Neuronal stem cell (in vitro differentiated cells): ENCODE results near the gene VSIG8.

ENCODE experiments used
- DNase-seq: peaks from one replicate; pipeline ENCODE4 v3.0.0-alpha.2; 2013; ENCODE audit warnings: low spot score
- H2AFZ ChIP-seq: one replicate; pipeline ENCODE4 v1.6.1; 2013; ENCODE audit warnings: mild to moderate bottlenecking, low read length, inconsistent platforms
- H2AK5ac ChIP-seq: 2 replicates; pipeline ENCODE4 v1.6.1; 2013; ENCODE audit warnings: low read depth, mild to moderate bottlenecking, inconsistent platforms, low read length, moderate library complexity, mixed read lengths
- H2BK120ac ChIP-seq: 2 replicates; pipeline ENCODE4 v1.6.1; 2013; ENCODE audit warnings: low read depth, mild to moderate bottlenecking, inconsistent platforms, low read length, moderate library complexity, mixed read lengths
- H2BK12ac ChIP-seq: one replicate; pipeline ENCODE4 v1.6.1; 2013; ENCODE audit warnings: low read length, inconsistent platforms
- H2BK15ac ChIP-seq: 2 replicates; pipeline ENCODE4 v1.6.1; 2013; ENCODE audit warnings: mild to moderate bottlenecking, low read length, inconsistent platforms, mixed read lengths
- H2BK5ac ChIP-seq: one replicate; pipeline ENCODE4 v1.6.1; 2013; ENCODE audit warnings: inconsistent platforms, mild to moderate bottlenecking, low read length, moderate library complexity
- H3K14ac ChIP-seq: one replicate; pipeline ENCODE4 v1.6.1; 2013; ENCODE audit warnings: low read length, inconsistent platforms
- H3K18ac ChIP-seq: 2 replicates; pipeline ENCODE4 v1.6.1; 2013; ENCODE audit warnings: low read length, inconsistent platforms
- H3K23ac ChIP-seq: 2 replicates; pipeline ENCODE4 v1.6.1; 2013; ENCODE audit warnings: low read depth, mild to moderate bottlenecking, mixed read lengths, low read length, inconsistent platforms; ENCODE audit not compliant: poor library complexity
- H3K27ac ChIP-seq: replicated peaks from 3 replicates; pipeline ENCODE4 v1.5.1; 2013; ENCODE audit warnings: low read length, inconsistent platforms
- H3K27me3 ChIP-seq, 3 experiments: 2 replicates each; pipeline ENCODE4 v1.6.1; 2013; ENCODE audit warnings: low read length in 3 of 3, mild to moderate bottlenecking in 2 of 3, inconsistent platforms in 1 of 3, low read depth in 1 of 3, mixed read lengths in 1 of 3, moderate library complexity in 1 of 3; ENCODE audit not compliant: control insufficient read depth in 3 of 3, insufficient read depth in 3 of 3
- H3K36me3 ChIP-seq, 2 donors: replicated peaks in 1 of 2; 2 replicates each; pipeline ENCODE4 v1.6.1; 2013; ENCODE audit warnings: low read length in 2 of 2; ENCODE audit not compliant: control insufficient read depth in 2 of 2, insufficient read depth in 2 of 2
- H3K4ac ChIP-seq: 2 replicates; pipeline ENCODE4 v1.6.1; 2013; ENCODE audit warnings: inconsistent platforms, mild to moderate bottlenecking, low read length, moderate library complexity
- H3K4me1 ChIP-seq, 2 donors: 1 replicate in 1 of 2; 2 replicates in 1 of 2; pipeline ENCODE4 v1.6.1; 2013; ENCODE audit warnings: low read length in 2 of 2, low read depth in 1 of 2; ENCODE audit not compliant: control insufficient read depth in 2 of 2, insufficient read depth in 1 of 2
- H3K4me2 ChIP-seq: one replicate; pipeline ENCODE4 v1.6.1; 2013; ENCODE audit warnings: mild to moderate bottlenecking, low read length, inconsistent platforms; ENCODE audit not compliant: insufficient read depth, poor library complexity, severe bottlenecking
- H3K4me3 ChIP-seq, 2 donors: 2 replicates each; pipeline ENCODE4 v1.5.1; 2013; ENCODE audit warnings: low read length in 2 of 2, mild to moderate bottlenecking in 2 of 2, inconsistent platforms in 1 of 2, moderate library complexity in 1 of 2
- H3K79me1 ChIP-seq: one replicate; pipeline ENCODE4 v1.6.1; 2013; ENCODE audit warnings: low read depth, mild to moderate bottlenecking, inconsistent platforms, low read length, moderate library complexity
- H3K9ac ChIP-seq: one replicate; pipeline ENCODE4 v1.6.1; 2013; ENCODE audit warnings: mild to moderate bottlenecking, low read depth, low read length, inconsistent platforms; ENCODE audit not compliant: poor library complexity
- H3K9me3 ChIP-seq, 2 donors: replicated peaks in 1 of 2; 2 replicates each; pipeline versions ENCODE3 to v1.6.1; 2013; ENCODE audit warnings: low read length in 2 of 2, mild to moderate bottlenecking in 2 of 2, inconsistent platforms in 1 of 2, low read depth in 1 of 2, mixed read lengths in 1 of 2, moderate library complexity in 1 of 2; ENCODE audit not compliant: control insufficient read depth in 2 of 2, insufficient read depth in 1 of 2
- H4K8ac ChIP-seq: one replicate; pipeline ENCODE4 v1.6.1; 2013; ENCODE audit warnings: low read depth, mild to moderate bottlenecking, inconsistent platforms, low read length, moderate library complexity
- H4K91ac ChIP-seq: one replicate; pipeline ENCODE4 v1.6.1; 2013; ENCODE audit warnings: low read length, low read depth, mild to moderate bottlenecking, inconsistent platforms; ENCODE audit not compliant: poor library complexity
- WGBS, 2 donors: extraction: QIAGEN DNeasy Blood & Tissue Kit; methylation state at CpG; one replicate each; pipeline ENCODE4 v1.1.7; 2013; ENCODE audit warnings: missing lambda C conversion rate in 2 of 2, mixed read lengths in 1 of 2; ENCODE audit not compliant: insufficient read length in 2 of 2, insufficient replicate concordance in 1 of 2; ENCODE audit errors: extremely low coverage in 2 of 2; 5-methylcytosine and 5-hydroxymethylcytosine counted together

The VSIG8 gene

GRCh38 chr1:159851407-159851806 is 11.1 kb downstream of the VSIG8 start:
- Histone ChIP-seq H2BK12ac (no peak overlapping the region), H3K4me3 (no peak overlapping the region), H3K27ac (no peak overlapping the region), H2BK120ac (no peak overlapping the region), H3K4ac (no peak overlapping the region), H3K14ac (no peak overlapping the region), H4K8ac (no peak overlapping the region), H2AK5ac (no peak overlapping the region), H2BK15ac (no peak overlapping the region), H4K91ac (no peak overlapping the region), H3K36me3 (no peaks in the 10 kb centered on the region), H3K18ac (no peak overlapping the region), H3K23ac (no peak overlapping the region), H3K4me1 (peaks cover 0 to 4% of the 10 kb centered on the region in 2 donors), H3K4me2 (no peak overlapping the region), H3K79me1 (no peaks in the 10 kb centered on the region), H3K9ac (no peak overlapping the region), H2AFZ (no peak overlapping the region), H3K27me3 (peaks cover 7 to 49% (median 32%) of the 10 kb centered on the region in 3 experiments), H2BK5ac (no peak overlapping the region), H3K9me3 (peaks cover 5% of the 10 kb centered on the region in 2 donors)
- no CpG with 5 or more reads among the region's 1 CpG for WGBS, 2 donors
- no peak for DNase-seq

- Histone ChIP-seq H3K27ac (no peak overlapping the region), H4K91ac (no peak overlapping the region)
- DNase-seq = no peak
Measured at GRCh38 chr1:159849626-159850366, 12.7 kb downstream of the VSIG8 start.

GRCh38 chr1:159848326-159848725 is 14.1 kb downstream of the VSIG8 start:
- H3K36me3 ChIP-seq = no peaks in the 10 kb centered on the region
- no peak overlapping the region for H3K9ac ChIP-seq
- H3K79me1 ChIP-seq = no peaks in the 10 kb centered on the region
- H2BK5ac ChIP-seq = no peak overlapping the region
- no peak overlapping the region for H2AFZ ChIP-seq
- H3K23ac ChIP-seq = no peak overlapping the region
- no peak overlapping the region for H2BK120ac ChIP-seq
- H3K9me3 ChIP-seq = no peaks in the 10 kb centered on the region
- H3K4me2 ChIP-seq = no peak overlapping the region
- peak overlapping the region; percentile 75 for H3K14ac ChIP-seq
- no peak overlapping the region for H2BK12ac ChIP-seq
- no peak overlapping the region for H4K91ac ChIP-seq
- no peak overlapping the region for H3K18ac ChIP-seq
- no peak overlapping the region for H4K8ac ChIP-seq
- no peak overlapping the region for H3K4me3 ChIP-seq
- H3K4ac ChIP-seq = no peak overlapping the region
- WGBS, 2 donors = no CpG with 5 or more reads among the region's 3 CpGs
- H3K4me1 ChIP-seq = no peaks in the 10 kb centered on the region
- no peak overlapping the region for H2BK15ac ChIP-seq
- no peak overlapping the region for H3K27ac ChIP-seq
- H3K27me3 ChIP-seq = peaks cover 0 to 21% (median 3%) of the 10 kb centered on the region in 3 experiments
- H2AK5ac ChIP-seq = no peak overlapping the region
- no peak for DNase-seq

More at GRCh38 chr1:159849626-159850366, 12.7 kb downstream of the VSIG8 start:
- H3K4ac ChIP-seq = no peak overlapping the region
- H2BK15ac ChIP-seq = no peak overlapping the region
- no peak overlapping the region for H2AFZ ChIP-seq
- H3K79me1 ChIP-seq = no peaks in the 10 kb centered on the region
- H3K9ac ChIP-seq = no peak overlapping the region
- H2BK5ac ChIP-seq = no peak overlapping the region
- H3K36me3 ChIP-seq = no peaks in the 10 kb centered on the region
- no peak overlapping the region for H2AK5ac ChIP-seq
- H3K27me3 ChIP-seq = peaks cover 3 to 36% (median 16%) of the 10 kb centered on the region in 3 experiments
- H2BK12ac ChIP-seq = no peak overlapping the region
- no peak overlapping the region for H3K18ac ChIP-seq
- H2BK120ac ChIP-seq = no peak overlapping the region
- no CpG with 5 or more reads among the region's 2 CpGs for WGBS, 2 donors
- peaks cover 0 to 4% of the 10 kb centered on the region in 2 donors for H3K4me1 ChIP-seq
- no peak overlapping the region for H3K4me2 ChIP-seq
- no peak overlapping the region for H3K14ac ChIP-seq
- H3K23ac ChIP-seq = no peak overlapping the region
- no peak overlapping the region for H4K8ac ChIP-seq
- no peaks in the 10 kb centered on the region for H3K9me3 ChIP-seq
- H3K4me3 ChIP-seq = no peak overlapping the region

DNA sequence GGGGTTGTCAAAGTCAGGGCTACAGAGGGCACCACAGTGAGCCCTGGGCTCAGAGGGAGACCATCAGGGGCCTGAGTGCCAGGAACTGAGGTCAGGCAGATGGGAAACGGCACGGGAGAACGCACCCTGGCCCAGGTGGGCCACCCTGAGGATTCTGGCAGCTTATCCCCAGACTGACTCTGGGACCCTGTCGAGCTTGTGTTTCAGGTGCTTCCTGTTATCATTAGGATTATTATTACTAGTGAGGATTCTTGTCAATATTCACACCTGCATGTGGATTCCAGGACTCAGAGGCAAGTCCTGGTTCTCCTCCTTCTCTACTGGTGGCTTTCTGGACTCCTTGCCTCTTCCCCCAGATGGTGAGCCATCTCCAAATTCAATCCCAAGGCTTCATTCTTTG is 15.2 kb downstream of the VSIG8 start:
- no peak overlapping the region for H2BK5ac ChIP-seq
- H4K91ac ChIP-seq = no peak overlapping the region
- H2BK120ac ChIP-seq = no peak overlapping the region
- H3K36me3 ChIP-seq = no peaks in the 10 kb centered on the region
- H3K27me3 ChIP-seq = peaks cover 0 to 10% (median 2%) of the 10 kb centered on the region in 3 experiments
- H4K8ac ChIP-seq = no peak overlapping the region
- H2BK15ac ChIP-seq = no peak overlapping the region
- H3K14ac ChIP-seq = no peak overlapping the region
- no peak overlapping the region for H3K9ac ChIP-seq
- no peaks in the 10 kb centered on the region for H3K9me3 ChIP-seq
- DNase-seq = no peak
- no peak overlapping the region for H2AK5ac ChIP-seq
- no peak overlapping the region for H3K27ac ChIP-seq
- no peak overlapping the region for H3K4me2 ChIP-seq
- no peaks in the 10 kb centered on the region for H3K79me1 ChIP-seq
- no peak overlapping the region for H2AFZ ChIP-seq
- no peak overlapping the region for H3K18ac ChIP-seq
- H3K4ac ChIP-seq = no peak overlapping the region
- WGBS, 2 donors = no CpG with 5 or more reads among the region's 4 CpGs
- H3K4me1 ChIP-seq = no peaks in the 10 kb centered on the region
- H3K23ac ChIP-seq = peak overlapping the region; percentile 17
- H2BK12ac ChIP-seq = no peak overlapping the region
- H3K4me3 ChIP-seq = no peak overlapping the region
